ENCODE measurements around the gene TNMD. TPM values are rescaled to one million over a fixed set of nuclear protein-coding genes. Genes with fewer than 3 reads are reported as not detected.

The TNMD gene
- total RNA-seq, 1 donor from 2014 or later, result not detected

DNA sequence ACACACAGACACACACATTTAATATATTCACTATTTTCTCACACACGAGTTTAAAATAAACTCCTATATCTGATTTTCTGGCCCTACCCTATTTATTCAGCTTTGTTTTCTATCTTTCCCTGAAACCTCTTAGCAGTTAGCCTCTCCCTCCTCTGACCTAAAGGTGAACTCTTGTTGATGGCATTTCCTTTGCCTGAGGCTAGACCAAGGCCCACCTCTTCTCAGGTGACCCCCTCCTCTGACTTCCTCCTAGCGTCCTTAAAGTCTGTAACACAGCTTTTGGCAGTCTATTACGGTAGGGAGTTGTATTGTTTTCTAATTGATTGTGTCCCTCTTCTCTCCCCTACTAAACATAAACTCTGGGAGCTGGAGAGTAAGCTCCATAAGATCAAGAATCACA, 57.6 kb downstream of the TNMD start:
- no peak overlapping the region for H3K27ac Mint-ChIP-seq (ENCODE audit: unreplicated experiment)

DNA sequence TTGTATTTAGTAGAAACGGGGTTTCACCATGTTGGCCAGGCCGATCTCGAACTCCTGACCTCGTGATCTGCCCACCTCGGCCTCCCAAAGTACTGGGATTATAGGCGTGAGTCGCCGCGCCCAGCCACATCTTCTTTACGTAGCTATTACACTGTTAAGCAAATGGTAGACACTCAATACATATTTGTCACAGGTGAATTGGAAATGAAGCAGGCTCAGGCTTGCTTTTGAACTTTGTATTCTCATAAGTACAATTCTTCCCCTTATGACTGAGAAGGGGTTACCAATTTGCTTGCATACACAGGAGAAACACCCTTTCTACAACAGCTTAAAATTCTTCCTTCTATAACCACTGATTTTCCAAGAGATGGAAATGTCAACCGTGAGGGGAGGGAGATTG, 58.5 kb downstream of the TNMD start:
- TF ChIP-seq, protein P1, sequence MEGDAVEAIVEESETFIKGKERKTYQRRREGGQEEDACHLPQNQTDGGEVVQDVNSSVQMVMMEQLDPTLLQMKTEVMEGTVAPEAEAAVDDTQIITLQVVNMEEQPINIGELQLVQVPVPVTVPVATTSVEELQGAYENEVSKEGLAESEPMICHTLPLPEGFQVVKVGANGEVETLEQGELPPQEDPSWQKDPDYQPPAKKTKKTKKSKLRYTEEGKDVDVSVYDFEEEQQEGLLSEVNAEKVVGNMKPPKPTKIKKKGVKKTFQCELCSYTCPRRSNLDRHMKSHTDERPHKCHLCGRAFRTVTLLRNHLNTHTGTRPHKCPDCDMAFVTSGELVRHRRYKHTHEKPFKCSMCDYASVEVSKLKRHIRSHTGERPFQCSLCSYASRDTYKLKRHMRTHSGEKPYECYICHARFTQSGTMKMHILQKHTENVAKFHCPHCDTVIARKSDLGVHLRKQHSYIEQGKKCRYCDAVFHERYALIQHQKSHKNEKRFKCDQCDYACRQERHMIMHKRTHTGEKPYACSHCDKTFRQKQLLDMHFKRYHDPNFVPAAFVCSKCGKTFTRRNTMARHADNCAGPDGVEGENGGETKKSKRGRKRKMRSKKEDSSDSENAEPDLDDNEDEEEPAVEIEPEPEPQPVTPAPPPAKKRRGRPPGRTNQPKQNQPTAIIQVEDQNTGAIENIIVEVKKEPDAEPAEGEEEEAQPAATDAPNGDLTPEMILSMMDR (IDR thresholded peaks at IDR 0.05), result no peak
- Mint-ChIP-seq H3K36me3 (ENCODE audit: unreplicated experiment) (no peaks in the 10 kb centered on the region), H3K4me1 (ENCODE audit: unreplicated experiment) (peaks cover 56% of the 10 kb centered on the region), H3K9me3 (ENCODE audit: unreplicated experiment) (peaks cover 6% of the 10 kb centered on the region), H3K27ac (ENCODE audit: unreplicated experiment) (peak overlapping the region; percentile 93), H3K4me3 (ENCODE audit: unreplicated experiment) (no peak overlapping the region), H3K27me3 (ENCODE audit: unreplicated experiment) (no peaks in the 10 kb centered on the region)
- no peak for DNase-seq (ENCODE audit: extremely low spot score, unreplicated experiment)

More for the DNA sequence above, 57.6 kb downstream of the TNMD start:
- Mint-ChIP-seq H3K4me3 (ENCODE audit: unreplicated experiment) (no peak overlapping the region), H3K4me1 (ENCODE audit: unreplicated experiment) (peaks cover 53% of the 10 kb centered on the region), H3K36me3 (ENCODE audit: unreplicated experiment) (no peaks in the 10 kb centered on the region), H3K27me3 (ENCODE audit: unreplicated experiment) (no peaks in the 10 kb centered on the region), H3K9me3 (ENCODE audit: unreplicated experiment) (peaks cover 13% of the 10 kb centered on the region)
- TF ChIP-seq, protein P1 (IDR thresholded peaks at IDR 0.05), result no peak
- DNase-seq (ENCODE audit: extremely low spot score, unreplicated experiment), result no peak

DNA sequence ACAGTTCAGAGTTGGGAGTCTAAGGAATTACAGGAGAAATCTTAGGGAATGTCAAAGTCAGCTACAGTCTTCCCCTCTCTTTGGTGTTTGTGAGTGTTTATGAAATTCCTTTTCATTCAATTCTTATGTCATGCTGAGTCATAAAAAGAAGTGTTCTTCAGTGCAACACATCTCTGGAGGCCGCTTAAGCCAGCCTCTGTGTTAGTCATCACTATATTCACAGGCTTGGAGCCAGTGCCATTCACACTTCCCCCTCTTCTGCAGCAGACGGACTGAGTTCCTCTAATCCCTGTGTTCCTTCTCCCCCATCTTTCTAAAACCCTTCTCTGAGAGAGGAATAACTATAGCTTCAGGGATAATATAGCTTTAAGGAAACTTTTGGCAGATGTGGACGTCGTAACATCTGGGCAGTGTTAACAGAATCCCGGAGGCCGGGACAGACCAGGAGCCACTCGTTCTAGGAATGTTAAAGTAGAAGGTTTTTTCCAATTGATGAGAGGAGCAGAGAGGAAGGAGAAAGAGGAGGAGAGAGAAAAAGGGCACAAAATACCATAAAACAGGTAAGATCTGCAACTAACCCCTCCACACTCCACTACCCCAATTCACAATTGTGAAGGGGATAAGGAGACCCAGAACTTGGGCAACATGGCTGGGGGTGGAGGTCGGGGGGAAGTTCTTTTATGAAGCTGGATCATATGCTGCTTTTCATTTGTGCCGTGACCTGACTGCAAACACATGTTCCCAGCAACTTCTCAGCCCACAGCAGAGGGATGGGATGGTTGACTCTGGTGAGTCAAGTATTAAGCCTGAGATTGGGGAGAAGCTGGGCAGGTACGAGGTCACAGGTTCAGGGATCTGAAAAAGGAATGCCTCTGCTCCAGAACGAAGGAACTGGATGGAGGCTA, 59.5 kb downstream of the TNMD start, which contains the start of gene SRPX2:
SRPX2 (plus strand) TSS at position 244 of the 905 bp plus-strand sequence. CDS start 2,124 bp downstream, outside the sequence.
- H3K36me3 Mint-ChIP-seq (ENCODE audit: unreplicated experiment), result no peaks in the 10 kb centered on the region
- H3K27me3 Mint-ChIP-seq (ENCODE audit: unreplicated experiment), result no peaks in the 10 kb centered on the region
- peaks cover 61% of the 10 kb centered on the region for H3K4me1 Mint-ChIP-seq (ENCODE audit: unreplicated experiment)
- H3K4me3 Mint-ChIP-seq (ENCODE audit: unreplicated experiment), result peak within 1 kb of the TSS; percentile 77
- H3K27ac Mint-ChIP-seq (ENCODE audit: unreplicated experiment), result peak within 1 kb of the TSS; percentile 93
- peaks cover 5% of the 10 kb centered on the region for H3K9me3 Mint-ChIP-seq (ENCODE audit: unreplicated experiment)
- no peak for DNase-seq (ENCODE audit: extremely low spot score, unreplicated experiment)
- TF ChIP-seq, protein P1 (IDR thresholded peaks at IDR 0.05), result no peak

DNA sequence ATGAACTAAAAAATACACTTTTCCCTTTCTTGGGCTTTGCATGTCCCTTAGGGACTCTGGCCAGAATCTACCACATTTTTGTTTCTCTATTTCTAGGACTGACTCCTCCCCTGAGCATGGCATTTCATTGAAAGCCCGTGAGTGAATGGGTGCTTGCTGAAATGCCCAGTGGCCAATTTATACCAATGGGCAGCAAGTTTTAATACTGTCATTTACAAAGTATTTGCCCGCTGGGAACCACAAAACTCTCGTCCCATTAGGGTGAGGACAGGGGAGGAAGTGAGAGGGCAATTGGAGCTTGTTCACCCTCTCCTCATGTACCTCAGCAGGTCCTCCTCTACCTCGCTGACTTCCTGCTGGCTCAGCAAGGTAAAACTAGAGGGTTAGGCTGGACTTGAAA, 60.4 kb downstream of the TNMD start:
- peaks cover 69% of the 10 kb centered on the region for H3K4me1 Mint-ChIP-seq (ENCODE audit: unreplicated experiment)
- TF ChIP-seq, protein P1 (IDR thresholded peaks at IDR 0.05), result no peak
- H3K4me3 Mint-ChIP-seq (ENCODE audit: unreplicated experiment), result peak overlapping the region; percentile 77
- DNase-seq (ENCODE audit: extremely low spot score, unreplicated experiment), result no peak
- H3K9me3 Mint-ChIP-seq (ENCODE audit: unreplicated experiment), result peaks cover 5% of the 10 kb centered on the region
- H3K36me3 Mint-ChIP-seq (ENCODE audit: unreplicated experiment), result no peaks in the 10 kb centered on the region
- no peaks in the 10 kb centered on the region for H3K27me3 Mint-ChIP-seq (ENCODE audit: unreplicated experiment)
- H3K27ac Mint-ChIP-seq (ENCODE audit: unreplicated experiment), result peak overlapping the region; percentile 93

DNA sequence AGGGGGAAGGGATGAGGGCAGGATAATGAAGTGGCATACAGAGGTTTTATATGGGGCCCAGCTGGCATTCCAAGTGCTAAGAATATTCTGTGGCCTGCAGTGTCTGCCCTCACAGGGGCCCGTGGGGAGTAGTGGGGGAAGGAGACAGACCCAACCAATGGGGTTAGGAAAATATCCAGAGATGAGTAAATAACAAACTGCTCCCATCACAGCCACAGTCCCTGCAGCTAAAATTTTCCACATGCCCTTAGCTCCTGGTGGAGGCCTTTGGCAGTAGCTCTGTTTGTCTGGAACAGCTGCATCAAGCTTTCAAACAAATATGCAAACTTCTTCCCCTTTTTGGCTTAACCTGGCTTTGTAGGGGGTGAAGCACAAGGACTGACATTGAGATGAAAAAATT, 62.4 kb downstream of the TNMD start:
- Mint-ChIP-seq H3K27ac (ENCODE audit: unreplicated experiment) (peak overlapping the region; percentile 98), H3K4me1 (ENCODE audit: unreplicated experiment) (peaks cover 73% of the 10 kb centered on the region), H3K27me3 (ENCODE audit: unreplicated experiment) (no peaks in the 10 kb centered on the region), H3K9me3 (ENCODE audit: unreplicated experiment) (peaks cover 4% of the 10 kb centered on the region), H3K36me3 (ENCODE audit: unreplicated experiment) (no peaks in the 10 kb centered on the region), H3K4me3 (ENCODE audit: unreplicated experiment) (no peak overlapping the region)
- TF ChIP-seq, protein P1 (IDR thresholded peaks at IDR 0.05), result peak; percentile 44
- DNase-seq (ENCODE audit: extremely low spot score, unreplicated experiment), result peak; percentile 85

All from osteocyte (in vitro differentiated cells).